Activated CD8-positive, alpha-beta T cell treated with anti-CD3 and anti-CD28 coated beads for 36 hours (primary cell): ENCODE data around the gene PUM1. TPM values are rescaled to one million over a fixed set of nuclear protein-coding genes. Genes with fewer than 3 reads are reported as not detected.
A peak's percentile ranks its signal among the peaks of the same experiment; 100 is the strongest.
"Not testable (repeated sequence)": the region's sequence is repeated elsewhere in the genome, so short reads cannot be mapped to it uniquely, and the experiment has no call there.

Source experiments
- ATAC-seq: fragments of 200-7000 bp; cut with Tn5 transposase; one replicate; pipeline ENCODE4 v1.10.0; 2021; ENCODE audit warnings: mild to moderate bottlenecking, moderate library complexity
- CTCF ChIA-PET: fragments of 350-600 bp; sonication (Branson Sonifier 250); formaldehyde crosslinking; loops from one replicate; lab custom pipeline; 2021; ENCODE audit warnings: antibody characterized with exemption; lab: Charles Lee
- POLR2A ChIA-PET: fragments of 350-600 bp; sonication (Branson Sonifier 250); formaldehyde crosslinking; loops from one replicate; lab custom pipeline; 2021; ENCODE audit warnings: antibody characterized with exemption; lab: Charles Lee
- DNase-seq: peaks from one replicate; pipeline ENCODE4 v3.0.0-alpha.2; 2020
- H3K27ac Mint-ChIP-seq: one replicate; pipeline ENCODE4 v1.8.0; 2021; ENCODE audit warnings: mild to moderate bottlenecking, mixed read lengths
- H3K27me3 Mint-ChIP-seq: one replicate; pipeline ENCODE4 v1.8.0; 2021; ENCODE audit warnings: mixed read lengths
- H3K36me3 Mint-ChIP-seq: one replicate; pipeline ENCODE4 v1.8.0; 2021; ENCODE audit warnings: low read depth, mixed read lengths
- H3K4me1 Mint-ChIP-seq: one replicate; pipeline ENCODE4 v1.8.0; 2021; ENCODE audit warnings: low read depth, mixed read lengths
- H3K4me3 Mint-ChIP-seq: one replicate; pipeline ENCODE4 v1.8.0; 2021; ENCODE audit warnings: mild to moderate bottlenecking, moderate library complexity, mixed read lengths
- H3K9me3 Mint-ChIP-seq: one replicate; pipeline ENCODE4 v1.8.0; 2021; ENCODE audit warnings: mixed read lengths
- intact Hi-C: fragments of 100-400 bp; cut with micrococcal nuclease; formaldehyde crosslinking; loops from one replicate; pipeline ENCODE4 v1.10.0; 2022
- total RNA-seq, 2 experiments: library from RNA; stranded (reverse); gene quantifications; one replicate each; pipeline ENCODE4 v1.2.3, GENCODE V29; 2021
- TF ChIP-seq, protein P1 (sequence below): fragments of 200-600 bp; IDR thresholded peaks from one replicate; pipeline ENCODE4 v1.8.0; 2022; ENCODE audit warnings: antibody characterized with exemption, mild to moderate bottlenecking

PUM1 gene
- total RNA-seq, 2 experiments from 2014 or later, result 98.0 to 99.0 TPM

DNA sequence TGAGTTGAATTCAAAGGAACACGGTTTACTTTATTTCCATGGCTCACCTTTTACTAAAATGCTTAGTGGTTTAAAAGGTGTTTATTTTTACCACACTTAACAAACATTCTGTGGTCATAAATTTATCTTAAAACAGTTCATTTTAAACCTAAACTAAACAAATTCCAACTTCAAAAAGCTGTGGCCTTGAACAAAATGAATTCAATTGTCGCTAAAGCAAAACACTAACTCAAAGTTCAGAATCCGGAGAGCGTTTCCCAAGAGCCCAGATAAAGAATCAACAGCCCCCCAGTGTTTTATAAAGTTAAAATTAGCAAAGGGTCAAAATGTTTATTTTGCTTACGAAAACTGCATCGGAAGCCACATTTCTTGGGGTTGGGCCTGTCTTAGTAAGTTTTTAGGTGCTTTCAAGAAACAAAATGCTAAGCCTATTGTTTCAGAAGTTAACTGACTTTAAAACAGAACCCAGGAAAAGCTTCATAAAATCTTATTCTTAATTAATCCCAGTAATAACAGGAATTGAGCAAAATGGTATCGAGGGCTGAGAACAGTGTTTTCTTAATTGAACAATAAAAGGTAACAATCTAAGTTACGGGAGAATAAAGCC, 1.3 kb downstream of the PUM1 start:
- POLR2A ChIA-PET, result interaction anchor here (0.6 to 2.6 kb wide), 14 partner anchors 8 to 322 kb away, joined by 3 to 17 read pairs (median 3); no protein-coding TSS in a partner anchor
- TF ChIP-seq, protein P1, sequence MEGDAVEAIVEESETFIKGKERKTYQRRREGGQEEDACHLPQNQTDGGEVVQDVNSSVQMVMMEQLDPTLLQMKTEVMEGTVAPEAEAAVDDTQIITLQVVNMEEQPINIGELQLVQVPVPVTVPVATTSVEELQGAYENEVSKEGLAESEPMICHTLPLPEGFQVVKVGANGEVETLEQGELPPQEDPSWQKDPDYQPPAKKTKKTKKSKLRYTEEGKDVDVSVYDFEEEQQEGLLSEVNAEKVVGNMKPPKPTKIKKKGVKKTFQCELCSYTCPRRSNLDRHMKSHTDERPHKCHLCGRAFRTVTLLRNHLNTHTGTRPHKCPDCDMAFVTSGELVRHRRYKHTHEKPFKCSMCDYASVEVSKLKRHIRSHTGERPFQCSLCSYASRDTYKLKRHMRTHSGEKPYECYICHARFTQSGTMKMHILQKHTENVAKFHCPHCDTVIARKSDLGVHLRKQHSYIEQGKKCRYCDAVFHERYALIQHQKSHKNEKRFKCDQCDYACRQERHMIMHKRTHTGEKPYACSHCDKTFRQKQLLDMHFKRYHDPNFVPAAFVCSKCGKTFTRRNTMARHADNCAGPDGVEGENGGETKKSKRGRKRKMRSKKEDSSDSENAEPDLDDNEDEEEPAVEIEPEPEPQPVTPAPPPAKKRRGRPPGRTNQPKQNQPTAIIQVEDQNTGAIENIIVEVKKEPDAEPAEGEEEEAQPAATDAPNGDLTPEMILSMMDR, result no peak
- Mint-ChIP-seq H3K4me3 (peak overlapping the region; percentile 92), H3K36me3 (peaks cover 35% of the 10 kb centered on the region), H3K27ac (peak overlapping the region; percentile 99), H3K4me1 (peaks cover 31% of the 10 kb centered on the region), H3K9me3 (no peaks in the 10 kb centered on the region), H3K27me3 (no peaks in the 10 kb centered on the region)
- intact Hi-C loops, result loop anchor here (10.0 kb wide), 1 partner anchor 49 kb away; no protein-coding TSS in a partner anchor
- ATAC-seq (no peak), DNase-seq (no peak)
- CTCF ChIA-PET, result interaction anchor here (0.7 kb wide), 1 partner anchor 318 kb away, joined by 3 read pairs; no protein-coding TSS in a partner anchor

DNA sequence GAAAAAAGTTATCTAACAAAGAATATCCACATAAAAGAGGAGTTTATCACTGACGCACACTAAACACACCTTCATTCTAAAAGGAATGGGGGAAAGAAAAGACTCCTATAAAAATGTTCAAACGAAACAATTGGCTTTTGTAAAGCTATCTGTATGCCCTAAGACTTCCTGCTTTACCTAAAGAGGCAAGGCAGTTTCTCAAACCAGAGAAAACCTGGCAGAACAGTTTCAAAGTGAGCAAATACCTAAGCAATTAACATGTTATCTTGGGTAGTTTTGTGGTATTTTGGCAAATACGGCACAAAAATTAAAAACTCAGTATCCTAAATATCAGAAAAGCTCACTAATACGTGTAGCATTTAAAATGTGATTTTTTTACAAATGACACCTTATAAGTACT, 1.9 kb downstream of the PUM1 start:
- POLR2A ChIA-PET, result interaction anchor here (0.6 to 2.6 kb wide), 5 partner anchors 8 to 323 kb away, joined by 3 to 17 read pairs (median 5); no protein-coding TSS in a partner anchor
- no peaks in the 10 kb centered on the region for H3K9me3 Mint-ChIP-seq
- H3K4me1 Mint-ChIP-seq, result peaks cover 37% of the 10 kb centered on the region
- H3K4me3 Mint-ChIP-seq, result peak overlapping the region; percentile 92
- TF ChIP-seq, protein P1, result no peak
- ATAC-seq (no peak), DNase-seq (no peak)
- peak overlapping the region; percentile 99 for H3K27ac Mint-ChIP-seq
- intact Hi-C loops, result loop anchor here (10.0 kb wide), 1 partner anchor 49 kb away; no protein-coding TSS in a partner anchor
- H3K27me3 Mint-ChIP-seq, result no peaks in the 10 kb centered on the region
- H3K36me3 Mint-ChIP-seq, result peaks cover 41% of the 10 kb centered on the region
- CTCF ChIA-PET, result no interaction called here

DNA sequence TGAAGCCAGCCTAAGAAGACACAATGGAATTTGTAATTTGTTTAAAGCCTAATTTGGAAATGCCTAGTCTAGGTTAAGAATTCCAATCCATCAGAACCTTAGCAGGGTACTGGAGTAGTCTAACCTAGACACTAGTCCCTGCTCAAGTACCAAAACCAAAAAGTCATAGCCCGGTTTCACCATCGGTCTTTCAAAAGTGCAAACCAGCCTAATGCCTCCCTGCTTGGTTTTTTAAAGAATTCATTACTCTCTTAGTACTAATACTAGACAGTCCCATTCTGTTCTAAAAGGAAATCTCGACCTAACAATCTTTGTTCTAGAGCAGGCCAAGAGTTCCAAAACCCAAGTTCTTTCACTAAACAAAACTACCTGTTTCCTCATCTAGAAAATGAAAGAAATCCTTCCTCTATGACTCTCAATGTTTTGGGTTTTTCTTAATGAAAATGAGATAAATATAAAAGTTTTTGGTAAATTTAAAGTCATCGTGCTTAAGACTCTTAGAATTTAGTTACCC, 2.6 kb downstream of the PUM1 start:
- Mint-ChIP-seq H3K4me1 (peaks cover 44% of the 10 kb centered on the region), H3K4me3 (peak overlapping the region; percentile 92), H3K9me3 (no peaks in the 10 kb centered on the region), H3K36me3 (peaks cover 48% of the 10 kb centered on the region), H3K27me3 (no peaks in the 10 kb centered on the region), H3K27ac (peak overlapping the region; percentile 26)
- CTCF ChIA-PET, result no interaction called here
- TF ChIP-seq, protein P1, result no peak
- DNase-seq (no peak), ATAC-seq (no peak)
- POLR2A ChIA-PET, result interaction anchor here (1.5 to 2.6 kb wide), 3 partner anchors 7 to 103 kb away, joined by 5 to 17 read pairs (median 16); no protein-coding TSS in a partner anchor
- intact Hi-C loops, result loop anchor here (10.0 kb wide), 1 partner anchor 48 kb away; no protein-coding TSS in a partner anchor

DNA sequence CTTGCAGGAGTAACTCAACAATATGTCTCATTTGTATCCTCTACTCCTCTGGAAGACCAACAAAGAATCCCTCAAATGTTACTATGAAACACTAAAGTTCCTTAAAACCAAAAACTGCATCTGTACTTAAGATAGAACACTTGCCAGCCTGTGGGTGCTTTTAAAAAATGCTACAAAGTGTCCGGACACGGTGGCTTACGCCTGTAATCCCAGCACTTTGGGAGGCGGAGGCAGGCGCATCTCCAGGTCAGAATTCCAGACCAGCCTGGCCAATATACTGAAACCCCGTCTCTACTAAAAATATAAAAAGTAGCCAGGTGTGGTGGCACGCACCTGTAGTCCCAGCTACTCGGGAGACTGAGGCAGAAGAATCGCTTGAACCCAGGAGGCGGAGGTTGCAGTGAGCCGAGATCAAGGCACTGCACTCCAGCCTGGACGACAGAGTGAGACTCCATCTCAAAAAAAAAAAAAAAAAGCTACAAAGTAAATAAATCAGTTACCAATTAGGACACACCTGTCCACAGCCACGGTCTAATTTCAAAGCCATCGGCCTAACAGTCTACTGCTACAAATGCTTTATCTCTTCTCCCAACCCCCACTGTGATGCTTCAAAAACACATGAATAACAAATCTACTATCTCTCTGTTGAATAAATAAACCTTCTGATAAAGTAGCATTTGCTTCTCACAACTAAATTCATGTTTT, 3.2 kb downstream of the PUM1 start:
- H3K9me3 Mint-ChIP-seq, CTCF ChIA-PET, H3K27me3 Mint-ChIP-seq, ATAC-seq, DNase-seq: not testable (repeated sequence)
- intact Hi-C loops, result loop anchor here (10.0 kb wide), 1 partner anchor 48 kb away; no protein-coding TSS in a partner anchor
- POLR2A ChIA-PET, result interaction anchor here (1.5 kb wide), 1 partner anchor 52 kb away, joined by 8 read pairs; no protein-coding TSS in a partner anchor
- peaks cover 48% of the 10 kb centered on the region for H3K4me1 Mint-ChIP-seq
- H3K36me3 Mint-ChIP-seq, result peaks cover 52% of the 10 kb centered on the region
- H3K27ac Mint-ChIP-seq, result peak overlapping the region; percentile 26
- H3K4me3 Mint-ChIP-seq, result peak overlapping the region; percentile 92

DNA sequence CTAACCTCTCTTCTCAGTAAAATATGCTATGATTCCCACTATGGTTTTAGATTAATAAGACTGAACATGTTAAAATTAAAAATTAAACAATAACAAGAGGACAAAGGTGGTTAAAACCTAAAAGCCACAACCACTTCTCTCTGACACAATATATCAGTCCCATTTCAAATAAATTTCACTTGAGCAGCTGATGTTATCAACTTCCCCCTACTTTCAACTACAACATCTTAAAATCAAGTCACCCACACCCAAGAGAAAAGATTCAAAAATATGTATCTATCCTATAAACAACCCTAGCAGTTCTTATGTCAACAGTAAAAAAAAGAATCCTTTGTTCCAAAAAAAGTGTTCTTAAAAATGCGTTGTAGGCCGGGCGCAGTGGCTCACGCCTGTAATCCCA, 7.5 kb downstream of the PUM1 start:
- H3K9me3 Mint-ChIP-seq, result no peaks in the 10 kb centered on the region
- peak overlapping the region; percentile 72 for H3K27ac Mint-ChIP-seq
- H3K36me3 Mint-ChIP-seq, result peaks cover 58% of the 10 kb centered on the region
- H3K4me3 Mint-ChIP-seq, result no peak overlapping the region
- ChIA-PET CTCF (no interaction called here), POLR2A (interaction anchor here (0.7 kb wide), 1 partner anchor 163 kb away, joined by 3 read pairs; no protein-coding TSS in a partner anchor)
- ATAC-seq, result no peak
- H3K4me1 Mint-ChIP-seq, result peaks cover 63% of the 10 kb centered on the region
- TF ChIP-seq, protein P1, result no peak
- intact Hi-C loops, result no loop called here
- H3K27me3 Mint-ChIP-seq, result no peaks in the 10 kb centered on the region
- no peak for DNase-seq
